ENCODE measurements around the gene DOC2B. TPM values are rescaled to one million over a fixed set of nuclear protein-coding genes. Genes with fewer than 3 reads are reported as not detected.
A peak's percentile ranks its signal among the peaks of the same experiment; 100 is the strongest.

The DOC2B gene
- total and polyA plus RNA-seq, 9 of the 15 experiments (the other 6 are each of a cell fraction or from before 2014, with no cell fraction given): 0.02 TPM; not detected in 8

- TF ChIP-seq ZNF175 (CRISPR knock-in tag; IDR thresholded peaks at IDR 0.05; ENCODE audit: low read depth): 0 out of 2 replicates have a peak, but pooled peaks have one; percentile 23
- peak; percentile 70; the same call in 1 of the 2 replicates for TF ChIP-seq ZNF584 (CRISPR knock-in tag; IDR thresholded peaks at IDR 0.05; ENCODE audit: low read depth)
- TF ChIP-seq SIX5 (IDR thresholded peaks at IDR 0.05; ENCODE audit: borderline replicate concordance in 1 of 2, insufficient read depth in 1 of 2, low read depth in 1 of 2, low read length in 2 of 2): peak; percentile 33 to 35; a peak in 2 of 4 replicates
These were observed 34.4 kb upstream of the DOC2B start (continued) for GRCh38 chr17:215563-216478.

- no peaks in the 10 kb centered on the region for H3K9me1 ChIP-seq (ENCODE audit: control insufficient read depth, insufficient read depth, low read length)
- CTCF ChIA-PET (ENCODE audit: low intra/inter-chr PET ratio): no interaction called here
- no peaks in the 10 kb centered on the region for H4K20me1 ChIP-seq (replicated peaks; ENCODE audit: control insufficient read depth, insufficient read depth, low read length)
- 62% methylated on average over 5 of the region's 10 CpGs for WGBS (ENCODE audit: insufficient coverage, low coverage, missing lambda C conversion rate)
- H3K9me3 ChIP-seq (replicated peaks; ENCODE audit: control insufficient read depth, insufficient read depth, low read depth, low read length): no peaks in the 10 kb centered on the region
- DNase-seq (ENCODE audit: extremely low read depth in 1 of 4, low spot score in 3 of 4): no peak
- H3K9ac ChIP-seq (ENCODE audit: insufficient read depth in 1 of 2, low read depth in 2 of 2, low read length in 2 of 2): no peak overlapping the region
- no TSS peak for BruUV-seq (replicated peaks)
- H3K4me3 ChIP-seq: no peak overlapping the region
- H3K79me2 ChIP-seq (ENCODE audit: control insufficient read depth, insufficient read depth, low read length): no peaks in the 10 kb centered on the region
- peaks cover 0 to 5% of the 10 kb centered on the region in 2 experiments; a peak in 2 of 5 replicates for H3K4me1 ChIP-seq (replicated peaks in 1 of 2; ENCODE audit: control insufficient read depth in 2 of 2, insufficient read depth in 2 of 2, low read length in 2 of 2)
- no peak overlapping the region for H3K27ac ChIP-seq (ENCODE audit: extremely low read depth, low read depth, low read length)
- H3K27me3 ChIP-seq (ENCODE audit: control insufficient read depth in 2 of 2, insufficient read depth in 2 of 2, low read length in 2 of 2): peaks cover 3 to 14% of the 10 kb centered on the region in 2 experiments; a peak in 3 of 5 replicates
- in situ Hi-C loops (cut with MboI): no loop called here
- intact Hi-C loops (cut with micrococcal nuclease): no loop called here
- no peak for FAIRE-seq
- H2AFZ ChIP-seq (ENCODE audit: low read depth, low read length): no peak overlapping the region
- POLR2A ChIA-PET: no interaction called here
- no peaks in the 10 kb centered on the region for H3K36me3 ChIP-seq (ENCODE audit: control insufficient read depth, insufficient read depth, low read length)
- no peak for ATAC-seq
- H3K4me2 ChIP-seq (ENCODE audit: insufficient read depth, low read length): no peak overlapping the region
- TF ChIP-seq ADNP (tag; IDR thresholded peaks at IDR 0.05): no peak
- no peak for TF ChIP-seq PKNOX1 (IDR thresholded peaks at IDR 0.05)
- no peak for TF ChIP-seq SAFB (IDR thresholded peaks at IDR 0.05; ENCODE audit: borderline replicate concordance, low read depth, low read length)
- no peak for TF ChIP-seq TARDBP (IDR thresholded peaks at IDR 0.05)
- TF ChIP-seq THAP12 (CRISPR knock-in tag; IDR thresholded peaks at IDR 0.05): no peak
- no peak for TF ChIP-seq ZNF511 (CRISPR knock-in tag; IDR thresholded peaks at IDR 0.05)
- TF ChIP-seq ZNF778 (CRISPR knock-in tag; IDR thresholded peaks at IDR 0.05): no peak
- TF ChIP-seq TEAD2 (tag; IDR thresholded peaks at IDR 0.05): no peak
- no peak for TF ChIP-seq HMGN3 (IDR thresholded peaks at IDR 0.05; ENCODE audit: borderline replicate concordance, extremely low read depth, insufficient read length, low read depth, low read length)
- TF ChIP-seq SREBF1 (IDR thresholded peaks at IDR 0.05; ENCODE audit: borderline replicate concordance, low read depth, low read length): no peak
- no peak for TF ChIP-seq NR2F6 (CRISPR knock-in tag; IDR thresholded peaks at IDR 0.05)
- TF ChIP-seq TRIM24 (IDR thresholded peaks at IDR 0.05): no peak
- TF ChIP-seq ZNF140 (CRISPR knock-in tag; IDR thresholded peaks at IDR 0.05): no peak
- TF ChIP-seq ZNF134 (CRISPR knock-in tag; conservative IDR thresholded peaks at IDR 0.05): no peak
These were observed 33.5 kb upstream of the DOC2B start for GRCh38 chr17:214881-215331.
